WI38 (cell line): ENCODE measurements around the gene USP9X.
A peak's percentile ranks its signal among the peaks of the same experiment; 100 is the strongest.
"Not testable (repeated sequence)": the region's sequence is repeated elsewhere in the genome, so short reads cannot be mapped to it uniquely, and the experiment has no call there.

Experiments used
- H3K4me3 ChIP-seq: 2 replicates; pipeline ENCODE4 v1.5.1; 2011; ENCODE audit warnings: low read depth, mild to moderate bottlenecking, control low read depth, low read length
- CTCF ChIP-seq: IDR thresholded peaks from 2 replicates; pipeline ENCODE4 v1.5.1; 2012; ENCODE audit warnings: low read depth, mild to moderate bottlenecking, control low read depth, low read length

USP9X gene

GRCh38 chrX:41164449-41164848, 79.2 kb downstream of the USP9X start:
- no peak for TF ChIP-seq CTCF
- no peak overlapping the region for H3K4me3 ChIP-seq

- TF ChIP-seq CTCF, result no peak
- no peak overlapping the region for H3K4me3 ChIP-seq
These were observed 82.6 kb downstream of the USP9X start for GRCh38 chrX:41167888-41168287.

GRCh38 chrX:41176263-41176662, 91.0 kb downstream of the USP9X start:
- no peak overlapping the region for H3K4me3 ChIP-seq
- TF ChIP-seq CTCF, result no peak

- TF ChIP-seq CTCF, result no peak
- no peak overlapping the region for H3K4me3 ChIP-seq
These were observed 92.1 kb downstream of the USP9X start for GRCh38 chrX:41177297-41177696.

GRCh38 chrX:41178201-41178600, 93.0 kb downstream of the USP9X start:
- H3K4me3 ChIP-seq, result no peak overlapping the region
- TF ChIP-seq CTCF, result no peak

GRCh38 chrX:41180194-41180908, 95.1 kb downstream of the USP9X start:
- H3K4me3 ChIP-seq, result no peak overlapping the region
- peak; percentile 84 for TF ChIP-seq CTCF

GRCh38 chrX:41184312-41184711, 99.1 kb downstream of the USP9X start:
- no peak overlapping the region for H3K4me3 ChIP-seq
- no peak for TF ChIP-seq CTCF

GRCh38 chrX:41186946-41187345, 101.7 kb downstream of the USP9X start:
- not testable (repeated sequence) for H3K4me3 ChIP-seq
